RWPE2 (cell line): ENCODE measurements around the gene RPTOR.

Experiments used
- ATAC-seq: fragments of 200-7000 bp; cut with Tn5 transposase; 3 replicates; pipeline ENCODE4 v1.9.1; 2021; ENCODE audit warnings: low read depth
- DNase-seq: peaks from one replicate; pipeline ENCODE4 v3.0.0-alpha.2; 2020; ENCODE audit warnings: low spot score
- H3K27ac ChIP-seq: fragments of 450-650 bp; 2 replicates; pipeline ENCODE4 v1.5.1; 2017; ENCODE audit warnings: mild to moderate bottlenecking; ENCODE audit not compliant: poor library complexity, severe bottlenecking
- H3K27me3 ChIP-seq: fragments of 250-450 bp; sonication (Bioruptor Pico); 2 replicates; pipeline ENCODE4 v1.5.1; 2021; ENCODE audit warnings: mild to moderate bottlenecking, moderate library complexity; ENCODE audit not compliant: insufficient read depth, poor library complexity, severe bottlenecking
- H3K36me3 ChIP-seq: fragments of 250-450 bp; sonication (Bioruptor Pico); 2 replicates; pipeline ENCODE4 v1.5.1; 2020; ENCODE audit warnings: low read depth, mild to moderate bottlenecking, moderate library complexity
- H3K4me1 ChIP-seq: fragments of 250-450 bp; sonication (Bioruptor Pico); 2 replicates; pipeline ENCODE4 v1.5.1; 2021; ENCODE audit warnings: mild to moderate bottlenecking, moderate library complexity; ENCODE audit not compliant: insufficient read depth, poor library complexity, severe bottlenecking
- H3K4me3 ChIP-seq: fragments of 250-450 bp; sonication (Bioruptor Pico); 2 replicates; pipeline ENCODE4 v1.5.1; 2021; ENCODE audit warnings: mild to moderate bottlenecking, moderate library complexity; ENCODE audit not compliant: severe bottlenecking
- H3K9me3 ChIP-seq: fragments of 250-450 bp; sonication (Bioruptor Pico); 2 replicates; pipeline ENCODE4 v1.5.1; 2021; ENCODE audit warnings: mild to moderate bottlenecking, moderate library complexity; ENCODE audit not compliant: severe bottlenecking
- CTCF ChIP-seq: fragments of 450-650 bp; IDR thresholded peaks from one replicate; pipeline ENCODE4 v1.5.1; 2017; ENCODE audit warnings: mild to moderate bottlenecking, moderate library complexity; ENCODE audit not compliant: poor library complexity, severe bottlenecking

RPTOR gene

GRCh38 chr17:80997424-80998117 is 452.9 kb downstream of the RPTOR start:
- Histone ChIP-seq H3K9me3 (no peaks in the 10 kb centered on the region), H3K4me3 (no peak overlapping the region), H3K27ac (no peak overlapping the region), H3K4me1 (peaks cover 4% of the 10 kb centered on the region), H3K36me3 (peaks cover 38% of the 10 kb centered on the region), H3K27me3 (no peaks in the 10 kb centered on the region)
- DNase-seq = no peak
- ATAC-seq = no peak
- no peak for TF ChIP-seq CTCF

GRCh38 chr17:80998118-80998747 is 453.6 kb downstream of the RPTOR start:
- ATAC-seq (no peak), DNase-seq (no peak)
- Histone ChIP-seq H3K27me3 (peaks cover 4% of the 10 kb centered on the region), H3K4me3 (no peak overlapping the region), H3K4me1 (peaks cover 7% of the 10 kb centered on the region), H3K27ac (no peak overlapping the region), H3K9me3 (no peaks in the 10 kb centered on the region), H3K36me3 (peaks cover 38% of the 10 kb centered on the region)
- TF ChIP-seq CTCF = no peak

GRCh38 chr17:80998748-80999535 is 454.3 kb downstream of the RPTOR start:
- peaks cover 38% of the 10 kb centered on the region for H3K36me3 ChIP-seq
- TF ChIP-seq CTCF = no peak
- peaks cover 7% of the 10 kb centered on the region for H3K4me1 ChIP-seq
- H3K27me3 ChIP-seq = peaks cover 11% of the 10 kb centered on the region
- ATAC-seq (no peak), DNase-seq (no peak)
- no peaks in the 10 kb centered on the region for H3K9me3 ChIP-seq
- no peak overlapping the region for H3K4me3 ChIP-seq
- no peak overlapping the region for H3K27ac ChIP-seq

- H3K4me1 ChIP-seq = peaks cover 7% of the 10 kb centered on the region
- TF ChIP-seq CTCF = no peak
- H3K4me3 ChIP-seq = no peak overlapping the region
- no peaks in the 10 kb centered on the region for H3K9me3 ChIP-seq
- peaks cover 17% of the 10 kb centered on the region for H3K27me3 ChIP-seq
- peaks cover 38% of the 10 kb centered on the region for H3K36me3 ChIP-seq
- ATAC-seq (no peak), DNase-seq (no peak)
- H3K27ac ChIP-seq = no peak overlapping the region
These were observed 455.1 kb downstream of the RPTOR start for GRCh38 chr17:80999536-81000333.
